HG02973 (cell line): ENCODE results near the gene KIFC1.

Experiments used
- ATAC-seq: cut with Tn5 transposase; IDR thresholded peaks from one replicate; pipeline ENCODE4 v1.9.1; 2021; ENCODE audit warnings: moderate library complexity; ENCODE audit not compliant: unreplicated experiment

The KIFC1 gene

DNA sequence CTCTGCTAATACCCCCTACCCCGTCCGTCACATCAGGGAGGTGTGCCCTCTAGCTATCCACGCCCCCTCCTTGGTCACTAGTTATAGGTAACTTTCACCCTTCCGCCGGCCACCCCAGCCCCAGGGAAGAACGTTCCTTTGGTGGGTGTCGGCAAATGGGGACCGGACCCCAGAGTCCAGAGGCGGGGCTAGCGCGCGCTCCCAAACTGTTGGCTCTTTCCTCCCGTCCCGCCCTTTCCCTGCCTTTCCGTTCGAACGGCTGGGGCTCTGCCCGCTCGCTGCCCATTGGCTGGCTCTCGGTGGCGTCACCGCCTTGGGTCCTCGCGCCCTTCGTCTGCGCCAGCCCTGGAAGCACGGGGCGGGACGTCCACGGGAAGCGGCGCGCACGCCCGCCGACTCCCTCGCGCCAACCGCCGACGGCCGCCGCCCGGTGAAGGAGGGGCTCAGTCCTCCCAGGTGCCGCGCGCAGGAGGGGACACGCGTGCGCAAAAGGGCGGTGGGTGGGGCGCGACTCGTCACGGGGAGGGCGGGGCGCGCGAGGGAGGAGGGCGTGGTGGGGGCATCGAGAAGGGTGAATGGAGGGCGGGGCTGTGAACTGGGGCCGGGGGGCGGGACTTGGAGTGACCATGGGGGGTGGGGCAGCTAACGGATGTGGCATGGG, 18.6 kb downstream of the KIFC1 start:
- peak; percentile 69 for ATAC-seq

DNA sequence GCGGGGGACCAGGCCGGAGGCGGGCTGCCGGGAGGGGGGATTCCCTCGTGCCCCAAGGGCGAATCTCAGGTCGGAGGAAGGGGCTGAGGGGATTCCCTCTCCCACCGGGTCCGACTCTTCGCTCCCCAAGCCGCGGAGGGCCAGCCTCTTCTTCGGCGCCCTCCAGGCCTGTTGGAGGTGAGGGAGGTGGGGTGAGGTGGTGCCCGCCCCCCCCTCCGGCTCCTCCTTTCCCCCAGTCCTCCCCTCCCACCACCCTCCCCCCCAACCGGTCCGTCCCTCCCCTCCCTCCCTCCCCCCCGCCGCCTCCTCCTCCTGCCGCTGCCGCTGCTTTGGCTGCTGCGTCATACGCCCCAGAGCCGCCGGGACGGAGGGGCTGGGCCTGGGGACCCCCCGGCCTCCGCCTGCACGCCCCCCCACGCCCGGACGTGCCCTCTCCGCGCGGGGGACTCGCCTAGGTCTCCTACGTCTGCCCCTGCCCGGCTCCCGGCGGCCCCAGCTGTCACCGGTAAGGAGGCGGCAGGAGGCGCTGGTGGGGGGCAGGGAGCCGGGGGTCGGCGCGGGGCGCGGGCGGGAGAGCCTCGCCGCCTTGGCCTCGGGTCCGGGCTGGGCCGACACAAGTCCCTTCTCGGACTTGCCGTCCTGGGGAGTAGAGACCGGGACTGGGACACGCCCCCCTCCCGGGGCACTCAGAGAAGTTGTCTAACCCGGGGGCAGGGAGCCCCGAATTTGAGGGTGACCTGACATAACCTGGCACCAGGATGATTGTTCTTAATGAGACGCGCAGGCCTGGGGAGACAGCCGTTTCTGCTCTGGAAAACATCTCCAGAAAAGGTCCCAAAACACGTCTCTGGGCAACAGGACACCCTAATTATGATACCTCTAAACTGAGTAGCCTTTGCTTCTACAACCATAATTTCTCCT, 19.3 kb downstream of the KIFC1 start, which contains the start of gene PHF1:
TSS of gene PHF1 (plus strand) at position 304 of the 921 bp plus-strand sequence. CDS start 1,250 bp downstream, outside the sequence.
- peak; percentile 28 for ATAC-seq

DNA sequence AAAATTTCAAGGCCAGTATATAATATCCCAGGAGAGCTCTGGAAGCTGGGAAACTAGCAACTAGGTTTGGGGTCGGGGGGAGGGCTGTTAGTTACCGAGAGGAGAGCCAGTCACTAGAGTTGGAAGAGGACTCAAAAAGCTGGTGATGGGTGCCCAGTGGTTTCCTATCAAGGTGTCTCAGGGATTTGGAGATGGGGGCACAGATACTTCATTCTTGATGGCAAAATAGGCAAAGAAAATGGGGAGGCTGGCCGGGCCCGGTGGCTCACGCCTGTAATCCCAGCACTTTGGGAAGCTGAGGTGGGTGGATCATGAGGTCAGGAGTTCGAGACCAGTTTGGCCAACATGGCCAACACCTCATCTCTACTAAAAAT, 20.0 kb downstream of the KIFC1 start:
- ATAC-seq = no peak

DNA sequence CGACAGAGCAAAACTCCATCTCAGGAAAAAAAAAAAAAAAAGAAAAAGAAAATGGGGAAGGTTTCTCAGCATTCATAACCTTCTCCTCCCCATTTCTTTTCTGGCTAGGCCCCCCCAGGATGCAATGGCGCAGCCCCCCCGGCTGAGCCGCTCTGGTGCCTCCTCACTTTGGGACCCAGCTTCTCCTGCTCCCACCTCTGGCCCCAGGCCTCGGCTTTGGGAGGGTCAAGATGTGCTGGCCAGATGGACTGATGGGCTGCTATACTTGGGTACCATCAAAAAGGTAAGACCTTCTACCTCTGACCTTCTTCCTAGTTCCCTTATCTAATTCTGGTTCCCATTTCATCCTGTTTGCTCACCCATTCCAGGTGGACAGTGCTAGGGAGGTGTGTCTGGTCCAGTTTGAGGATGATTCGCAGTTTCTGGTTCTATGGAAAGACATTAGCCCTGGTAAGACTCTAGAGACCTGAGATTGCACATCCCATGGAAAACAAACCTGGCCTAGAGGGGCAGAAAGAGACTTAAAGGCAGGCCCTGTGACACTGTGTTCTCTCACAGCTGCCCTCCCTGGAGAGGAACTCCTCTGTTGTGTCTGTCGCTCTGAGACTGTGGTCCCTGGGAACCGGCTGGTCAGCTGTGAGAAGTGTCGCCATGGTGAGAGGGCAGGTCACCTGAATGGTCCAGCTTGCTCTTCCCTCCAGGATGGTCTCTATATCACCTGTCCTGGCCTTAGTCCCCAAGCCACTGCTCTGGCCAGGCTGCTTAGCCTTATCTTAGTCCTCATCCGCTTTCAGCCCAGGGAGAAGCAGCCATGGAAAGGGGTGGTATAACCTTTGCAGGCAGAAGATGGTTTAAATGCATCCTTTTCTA, 20.8 kb downstream of the KIFC1 start:
- ATAC-seq = no peak

DNA sequence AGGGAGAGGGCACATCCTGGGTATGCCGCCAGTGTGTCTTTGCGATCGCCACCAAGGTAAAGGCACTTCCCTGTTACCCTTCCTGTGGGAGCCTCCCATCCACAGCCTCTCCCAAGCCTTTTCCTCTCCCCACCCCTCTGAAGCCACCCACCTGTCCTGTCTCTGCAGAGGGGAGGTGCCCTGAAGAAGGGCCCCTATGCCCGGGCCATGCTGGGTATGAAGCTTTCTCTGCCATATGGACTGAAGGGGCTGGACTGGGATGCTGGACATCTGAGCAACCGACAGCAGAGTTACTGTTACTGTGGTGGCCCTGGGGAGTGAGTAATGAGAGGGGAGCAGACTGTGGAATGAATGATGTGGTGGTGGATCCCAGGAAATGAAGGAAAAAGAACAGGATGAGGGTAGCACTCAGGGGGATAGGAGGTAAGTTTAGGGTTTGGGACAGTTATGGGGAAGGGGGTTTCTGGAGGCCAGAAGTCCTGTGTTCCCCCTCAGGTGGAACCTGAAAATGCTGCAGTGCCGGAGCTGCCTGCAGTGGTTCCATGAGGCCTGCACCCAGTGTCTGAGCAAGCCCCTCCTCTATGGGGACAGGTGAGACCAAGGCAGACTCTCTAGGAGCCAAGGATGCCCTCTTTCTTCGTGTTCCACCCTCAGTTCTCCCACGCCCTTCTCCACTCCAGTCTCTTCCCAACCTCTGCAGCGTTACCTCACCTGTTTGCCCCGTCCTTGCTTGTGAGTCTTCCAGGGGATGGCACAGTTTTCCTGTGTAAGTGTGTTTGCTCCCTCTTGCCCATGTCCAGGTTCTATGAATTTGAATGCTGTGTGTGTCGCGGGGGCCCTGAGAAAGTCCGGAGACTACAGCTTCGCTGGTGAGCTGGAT, 21.9 kb downstream of the KIFC1 start:
- ATAC-seq = no peak

DNA sequence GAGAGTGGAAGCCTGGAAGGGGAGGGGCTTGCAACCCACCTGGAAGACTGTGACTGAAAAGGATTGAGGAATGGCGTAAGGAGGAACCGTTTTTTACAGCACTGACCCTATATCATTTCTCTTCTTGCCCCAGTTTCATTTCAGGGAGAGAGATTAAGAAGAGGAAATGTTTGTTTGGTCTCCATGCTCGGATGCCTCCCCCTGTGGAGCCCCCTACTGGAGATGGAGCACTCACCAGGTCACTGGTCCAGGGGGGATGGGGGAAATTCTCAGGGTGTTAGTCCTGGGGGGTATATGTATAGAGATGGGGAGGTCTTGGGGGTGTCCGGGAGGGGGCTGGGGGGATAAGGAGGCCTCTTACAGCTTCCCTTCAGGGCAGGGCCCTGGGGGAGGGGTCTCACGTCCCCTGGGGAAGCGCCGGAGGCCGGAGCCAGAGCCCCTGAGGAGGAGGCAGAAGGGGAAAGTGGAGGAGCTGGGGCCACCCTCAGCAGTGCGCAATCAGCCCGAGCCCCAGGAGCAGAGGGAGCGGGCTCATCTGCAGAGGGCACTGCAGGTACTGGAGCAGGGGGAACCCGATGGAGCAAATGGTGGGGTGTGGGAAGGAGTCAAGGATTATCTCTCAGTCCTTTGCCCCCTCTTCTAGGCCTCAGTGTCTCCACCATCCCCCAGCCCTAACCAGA, 23.1 kb downstream of the KIFC1 start:
- no peak for ATAC-seq

DNA sequence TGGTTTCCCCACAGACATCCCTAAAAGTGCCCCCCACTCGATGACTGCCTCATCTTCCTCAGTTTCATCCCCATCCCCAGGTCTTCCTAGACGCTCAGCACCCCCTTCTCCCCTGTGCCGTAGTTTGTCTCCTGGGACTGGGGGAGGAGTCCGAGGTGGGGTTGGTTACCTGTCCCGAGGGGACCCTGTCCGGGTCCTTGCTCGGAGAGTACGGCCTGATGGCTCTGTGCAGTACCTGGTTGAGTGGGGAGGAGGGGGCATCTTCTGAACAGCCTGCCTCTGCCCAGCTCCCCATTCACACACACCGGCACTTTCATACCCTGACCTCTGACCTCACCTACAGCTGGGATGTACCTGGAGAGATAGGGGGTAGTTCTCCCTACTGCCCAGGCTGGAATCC, 24.2 kb downstream of the KIFC1 start:
- no peak for ATAC-seq

DNA sequence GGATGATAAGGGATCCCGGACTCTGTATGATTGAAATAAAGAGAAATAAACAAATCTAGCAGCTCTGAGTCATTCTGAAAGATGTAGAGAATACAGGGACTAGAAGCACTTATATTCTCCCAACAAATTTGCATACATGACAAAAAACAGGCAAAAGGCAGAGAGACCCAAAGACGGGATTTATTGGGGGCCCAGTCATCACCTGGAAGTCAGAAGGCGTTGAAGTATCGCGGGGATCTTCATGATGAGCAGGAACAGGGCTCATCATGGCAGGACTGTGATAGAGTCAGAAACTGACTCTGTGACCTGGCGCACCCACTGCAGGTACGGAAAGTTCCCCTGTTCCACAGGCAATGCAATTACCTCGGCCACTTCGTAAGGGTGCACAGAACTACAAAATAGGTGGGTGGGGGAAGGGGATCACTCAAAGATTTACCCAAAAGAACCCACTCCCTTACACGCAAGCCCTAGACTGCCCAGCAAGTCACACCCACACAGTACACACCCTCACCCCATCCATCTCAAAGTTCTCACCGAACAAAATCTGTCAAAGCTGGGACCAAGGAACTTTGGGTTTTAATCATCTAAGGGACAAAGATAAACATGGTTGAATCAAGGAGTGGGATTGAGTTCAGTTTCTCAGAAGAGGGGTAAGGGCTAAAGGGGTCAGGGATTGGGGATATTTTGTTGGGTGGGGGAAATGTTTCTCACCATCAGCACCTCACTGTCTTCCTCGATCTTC, 24.9 kb downstream of the KIFC1 start:
- ATAC-seq = no peak

DNA sequence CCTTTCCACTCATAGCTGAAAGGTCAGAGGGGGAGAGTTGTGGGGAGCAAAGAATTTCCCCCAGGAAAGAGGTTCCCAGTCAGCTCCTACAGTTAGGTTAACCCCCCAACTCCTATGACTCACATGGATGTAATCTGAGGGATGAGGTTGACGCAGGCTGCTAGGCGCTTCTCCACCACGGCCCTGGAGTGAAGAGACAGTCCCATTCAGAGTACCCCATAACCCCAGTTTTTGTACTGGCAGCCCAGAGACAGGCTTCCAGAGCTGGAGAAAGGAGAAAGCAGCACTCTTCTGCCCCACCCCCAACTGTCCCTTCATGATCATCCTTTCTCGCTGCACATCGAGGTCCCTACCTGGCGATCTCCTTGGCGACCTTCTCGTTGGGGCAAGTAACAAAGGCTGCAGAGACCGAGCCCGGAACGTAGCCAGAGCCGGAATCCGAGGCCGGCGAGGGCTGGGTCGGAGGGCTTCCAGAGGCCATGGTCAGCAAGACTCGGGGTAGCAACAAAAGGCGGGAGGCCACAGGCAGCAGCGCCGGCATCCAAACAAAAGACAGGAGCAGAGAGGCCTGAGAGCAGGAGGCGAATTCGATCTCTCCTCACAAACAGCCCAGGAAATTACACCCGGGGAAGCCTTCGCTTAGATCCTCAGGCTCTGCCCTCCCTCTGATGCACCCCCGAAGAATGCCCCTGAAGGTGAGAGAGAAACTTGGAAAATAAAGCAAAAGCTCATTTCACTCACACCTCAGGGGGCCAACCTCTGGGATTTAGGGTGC, 25.7 kb downstream of the KIFC1 start:
- no peak for ATAC-seq

DNA sequence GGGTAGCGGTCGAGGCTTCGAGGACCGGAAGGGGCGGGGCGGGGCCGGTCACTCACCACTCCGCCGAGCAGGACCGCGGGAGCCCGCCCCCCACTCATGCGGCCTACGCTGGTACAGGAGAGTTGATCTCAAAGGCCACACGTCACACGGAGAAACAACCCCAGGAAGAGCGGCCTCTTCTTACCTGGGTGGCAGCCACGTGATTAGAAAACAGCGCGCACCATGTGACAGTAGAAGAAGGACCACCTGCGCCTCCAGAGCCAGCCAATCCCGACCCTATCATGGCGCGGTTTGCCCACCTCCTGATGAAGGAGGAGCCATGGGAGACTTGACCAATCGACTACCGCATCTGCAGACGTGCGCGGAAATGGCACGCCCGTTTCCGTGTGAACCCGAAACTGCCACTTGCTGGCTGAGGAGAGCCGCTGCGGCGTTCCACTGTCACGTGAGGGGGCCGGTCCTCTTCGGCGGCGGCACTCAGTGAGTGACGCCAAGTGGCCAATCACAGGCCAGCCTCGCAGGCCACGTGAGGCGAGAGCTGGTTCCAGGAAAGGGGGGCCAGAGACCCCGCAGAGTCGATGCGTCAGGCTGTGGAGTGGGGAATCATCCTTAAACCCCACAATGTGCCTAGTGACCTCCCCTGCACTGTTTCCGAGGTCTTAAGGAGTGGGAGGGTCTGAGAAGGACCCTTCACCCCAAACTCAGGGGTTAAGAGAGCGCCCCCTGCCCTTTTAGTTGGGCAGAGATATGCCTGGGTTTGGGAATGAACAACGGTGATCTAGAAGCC, 26.5 kb downstream of the KIFC1 start, which contains the start of gene CUTA:
TSS of gene CUTA (minus strand) at position 205 of the 787 bp plus-strand sequence. CDS start at position 98, 107 bp downstream.
- ATAC-seq = peak; percentile 74

DNA sequence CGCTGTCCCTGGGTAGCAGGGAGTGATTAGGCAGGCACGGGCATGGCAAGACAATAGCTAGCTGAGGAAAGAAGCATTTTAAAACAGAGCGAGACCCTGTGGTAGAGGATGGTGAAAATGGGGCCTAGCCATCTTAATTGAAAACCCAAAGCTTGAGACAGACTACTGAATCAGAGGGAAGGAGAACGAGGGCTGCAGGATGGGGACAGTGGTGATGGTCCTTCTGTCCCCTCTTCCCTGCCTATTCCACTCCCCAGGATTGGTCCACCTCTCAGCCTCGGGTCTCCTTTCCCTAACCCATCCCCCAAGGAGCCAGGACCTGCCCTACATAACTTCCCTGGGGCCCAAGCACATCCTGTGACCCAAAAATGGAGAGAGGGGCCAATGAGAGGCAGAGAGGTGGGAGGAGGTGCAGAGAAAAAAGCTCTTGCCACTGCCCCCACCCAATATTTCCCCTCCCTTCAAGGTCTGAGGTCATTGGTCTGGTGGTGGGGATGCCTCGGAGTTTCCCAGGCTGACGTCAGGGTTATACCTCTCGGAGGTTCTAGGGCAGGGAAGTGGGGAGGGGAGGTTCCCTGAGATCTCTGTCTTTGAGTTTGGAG, 27.2 kb downstream of the KIFC1 start:
- no peak for ATAC-seq

DNA sequence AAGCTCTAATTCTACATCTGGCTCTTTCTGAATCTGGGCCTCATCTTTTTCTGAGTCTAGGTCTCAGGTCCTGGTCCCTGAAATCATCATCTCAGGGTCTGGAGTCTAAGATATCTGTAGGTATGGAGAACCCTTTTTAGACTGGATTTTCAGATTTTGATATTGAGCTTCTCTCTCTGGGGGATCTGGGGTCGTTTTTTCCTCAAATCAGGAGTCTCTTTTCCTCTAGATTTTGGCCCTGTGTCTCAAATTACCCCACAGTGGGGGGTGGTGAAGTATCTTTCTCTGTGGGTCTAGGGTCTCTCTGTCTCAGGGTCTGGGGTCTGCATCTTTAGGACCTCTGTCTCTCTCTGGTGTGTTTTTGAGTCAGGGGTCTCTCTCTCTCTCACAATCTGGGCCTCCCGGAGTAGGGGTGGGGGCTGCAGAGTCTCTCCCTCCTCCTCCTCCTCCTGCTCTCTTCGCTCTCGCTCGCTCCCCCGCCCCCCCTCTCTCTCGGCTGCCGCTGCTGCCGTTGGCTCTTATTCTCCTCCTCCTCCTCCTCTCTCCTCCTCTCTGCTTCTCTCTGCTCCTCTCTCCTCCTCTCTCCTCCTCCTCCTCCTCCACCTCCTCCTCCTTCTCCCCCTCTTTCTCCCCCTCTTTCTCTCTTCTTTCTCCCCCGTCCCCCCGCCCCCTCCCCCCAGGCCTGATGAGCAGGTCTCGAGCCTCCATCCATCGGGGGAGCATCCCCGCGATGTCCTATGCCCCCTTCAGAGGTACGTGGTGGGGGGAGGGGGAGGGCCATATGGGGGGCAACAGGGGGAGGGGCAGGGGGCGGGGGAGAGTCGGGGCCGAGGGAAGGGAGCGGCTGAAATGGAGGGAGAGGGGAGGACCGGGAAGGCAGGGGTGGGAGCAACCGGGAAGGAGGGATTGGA, 28.2 kb downstream of the KIFC1 start, which contains the start of gene SYNGAP1:
TSS of gene SYNGAP1 (plus strand) at position 486 of the 911 bp plus-strand sequence. CDS start at position 686, 200 bp downstream.
- no peak for ATAC-seq

DNA sequence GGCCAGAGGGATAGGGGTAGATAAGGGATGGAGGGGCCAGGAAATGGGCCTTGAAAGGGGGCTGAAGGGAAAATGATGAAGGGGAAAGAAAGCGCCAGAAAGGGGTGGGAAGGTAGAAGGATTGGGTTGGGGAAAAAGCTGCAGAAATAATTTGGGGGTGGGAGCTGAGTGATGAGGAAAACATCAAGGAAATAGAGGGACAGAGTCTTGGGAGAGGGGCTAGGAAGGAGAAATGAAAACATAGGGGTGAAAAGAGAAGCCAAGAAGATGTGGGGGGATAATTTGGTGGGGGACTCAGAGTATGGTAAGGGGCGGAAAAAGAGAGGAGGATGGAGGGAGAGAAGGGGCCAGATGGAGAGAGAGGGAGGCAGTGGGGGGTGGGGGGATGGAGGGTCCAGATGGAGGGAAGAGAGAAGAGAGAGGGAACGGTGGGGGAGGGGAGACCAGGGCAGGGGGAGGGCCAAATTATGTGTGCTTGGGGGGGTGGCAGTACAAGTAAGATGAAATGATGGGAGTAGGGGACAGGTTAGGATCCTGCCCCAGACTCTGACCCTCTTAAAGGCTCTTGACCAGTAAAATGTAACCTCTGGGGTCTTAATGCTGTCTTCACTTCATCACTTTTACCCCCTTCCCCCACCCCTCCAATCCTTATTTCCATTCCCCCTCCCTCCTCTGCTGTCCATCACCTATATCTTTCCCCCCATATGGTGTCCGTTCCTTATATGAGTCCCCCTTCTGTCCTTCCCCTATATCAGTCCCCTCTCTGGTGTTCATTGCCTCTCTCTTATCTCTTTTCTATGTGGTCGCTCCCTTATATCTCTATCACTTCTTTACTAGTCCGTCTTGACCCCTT, 29.1 kb downstream of the KIFC1 start:
- no peak for ATAC-seq

DNA sequence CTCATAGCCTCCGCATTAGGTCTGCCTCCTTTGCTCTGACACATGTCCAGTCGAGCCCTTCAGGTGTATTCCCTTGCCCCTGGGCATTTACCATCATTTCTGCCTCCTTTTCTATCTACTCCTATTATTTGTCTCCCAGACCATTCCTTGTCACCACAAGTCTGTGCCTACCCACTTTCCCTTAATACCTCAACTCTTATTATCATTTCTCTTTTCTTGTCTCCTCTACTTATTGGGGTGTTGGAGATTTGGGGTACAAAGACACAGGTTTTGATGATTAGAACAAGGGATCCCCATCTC, 29.7 kb downstream of the KIFC1 start:
- ATAC-seq = no peak

DNA sequence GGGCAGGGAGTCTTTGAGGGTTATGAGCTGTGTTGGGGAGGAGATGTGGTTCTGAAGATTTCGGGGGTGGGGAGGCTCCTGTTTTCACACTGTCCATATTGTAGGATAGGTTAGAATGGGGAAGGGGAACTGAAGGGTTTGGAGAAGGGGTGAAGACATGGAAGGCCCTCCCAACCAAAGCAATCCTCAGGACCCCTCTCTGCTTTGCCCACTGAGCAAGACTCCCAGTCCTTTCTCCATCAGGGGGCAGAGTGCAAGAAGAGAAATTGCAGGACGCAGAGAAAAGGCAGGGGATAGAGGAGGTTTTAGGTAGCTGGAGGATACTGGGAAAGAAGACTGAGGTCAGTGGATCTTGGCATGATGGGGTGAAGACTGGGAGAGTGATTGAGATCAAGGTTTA, 32.2 kb downstream of the KIFC1 start:
- ATAC-seq = no peak
